GM18909 (cell line): Measurements from ENCODE around the gene MAN1C1.

Source experiments
- ATAC-seq: cut with Tn5 transposase; IDR thresholded peaks from one replicate; pipeline ENCODE4 v1.9.1; 2021; ENCODE audit warnings: mild to moderate bottlenecking; ENCODE audit not compliant: unreplicated experiment, poor library complexity

MAN1C1 gene

DNA sequence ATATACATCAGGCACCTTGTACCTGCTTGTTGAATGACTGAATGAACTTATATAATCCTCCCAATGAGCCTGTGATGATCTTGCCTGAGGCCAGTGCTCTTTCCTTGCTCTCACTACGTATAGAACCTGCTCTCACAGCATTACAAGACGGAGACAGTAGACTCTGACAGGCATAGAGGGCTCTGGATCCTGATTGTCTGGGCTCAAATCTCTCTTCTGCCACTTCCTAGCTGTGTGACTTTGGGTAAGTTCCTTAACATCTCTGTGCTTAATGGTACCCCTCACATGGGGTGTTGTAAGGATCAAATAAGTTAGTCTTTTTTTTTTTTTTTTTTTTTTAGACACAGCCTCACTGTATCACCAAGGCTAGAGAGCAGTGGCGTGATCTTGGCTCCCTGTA lies 4.2 kb upstream of the MAN1C1 start:
- ATAC-seq, result no peak

- no peak for ATAC-seq
These were observed 3.5 kb upstream of the MAN1C1 start for GRCh38 chr1:25613091-25613490.

- ATAC-seq, result no peak
These were observed 2.0 kb upstream of the MAN1C1 start for GRCh38 chr1:25614501-25615171.

DNA sequence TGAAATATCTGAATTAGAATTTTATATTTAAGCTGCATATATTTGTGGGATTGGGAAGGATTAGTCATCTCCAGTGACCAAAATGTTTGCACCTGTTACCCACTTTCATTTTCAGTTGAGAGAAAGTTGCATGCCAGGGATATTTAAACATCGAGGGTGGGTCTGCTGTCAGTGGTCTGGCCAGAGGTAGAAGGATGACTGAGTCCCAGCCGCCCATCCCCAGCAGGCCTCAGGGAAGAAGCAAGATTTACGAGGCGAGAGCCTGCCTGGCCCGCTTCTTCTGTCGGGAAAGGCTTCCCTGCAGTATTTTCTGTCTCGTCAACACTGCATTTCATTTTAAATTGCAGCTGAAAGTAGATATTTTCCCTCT lies 1.4 kb upstream of the MAN1C1 start:
- ATAC-seq, result no peak

DNA sequence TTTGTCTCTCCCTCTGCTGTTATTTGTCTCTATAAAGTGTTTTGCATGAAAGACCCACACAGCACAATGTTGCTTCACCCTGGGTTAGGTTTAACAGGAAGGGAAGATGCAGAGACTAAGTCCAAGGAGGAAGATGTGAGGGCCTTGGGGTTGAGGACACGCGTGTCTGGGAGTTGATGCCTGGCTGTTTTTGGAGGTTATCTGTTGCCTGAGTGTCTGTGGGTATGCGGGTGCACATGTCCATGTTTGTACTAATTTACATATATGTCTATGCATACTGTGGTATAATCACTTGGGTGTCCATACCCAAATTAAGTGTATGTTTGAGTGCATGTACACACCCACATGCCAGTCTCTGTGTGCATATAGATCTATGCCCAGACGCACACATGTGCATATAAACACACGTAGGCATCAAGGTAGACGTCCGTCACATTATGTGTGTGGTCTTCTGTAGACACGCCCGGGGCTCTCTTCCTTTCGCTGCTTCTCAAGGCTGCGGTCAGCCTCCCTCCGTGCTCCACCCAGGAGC lies 962 bp upstream of the MAN1C1 start:
- no peak for ATAC-seq

GRCh38 chr1:25616987-25617624 lies 515 bp downstream of the MAN1C1 start:
- peak; percentile 7 for ATAC-seq

DNA sequence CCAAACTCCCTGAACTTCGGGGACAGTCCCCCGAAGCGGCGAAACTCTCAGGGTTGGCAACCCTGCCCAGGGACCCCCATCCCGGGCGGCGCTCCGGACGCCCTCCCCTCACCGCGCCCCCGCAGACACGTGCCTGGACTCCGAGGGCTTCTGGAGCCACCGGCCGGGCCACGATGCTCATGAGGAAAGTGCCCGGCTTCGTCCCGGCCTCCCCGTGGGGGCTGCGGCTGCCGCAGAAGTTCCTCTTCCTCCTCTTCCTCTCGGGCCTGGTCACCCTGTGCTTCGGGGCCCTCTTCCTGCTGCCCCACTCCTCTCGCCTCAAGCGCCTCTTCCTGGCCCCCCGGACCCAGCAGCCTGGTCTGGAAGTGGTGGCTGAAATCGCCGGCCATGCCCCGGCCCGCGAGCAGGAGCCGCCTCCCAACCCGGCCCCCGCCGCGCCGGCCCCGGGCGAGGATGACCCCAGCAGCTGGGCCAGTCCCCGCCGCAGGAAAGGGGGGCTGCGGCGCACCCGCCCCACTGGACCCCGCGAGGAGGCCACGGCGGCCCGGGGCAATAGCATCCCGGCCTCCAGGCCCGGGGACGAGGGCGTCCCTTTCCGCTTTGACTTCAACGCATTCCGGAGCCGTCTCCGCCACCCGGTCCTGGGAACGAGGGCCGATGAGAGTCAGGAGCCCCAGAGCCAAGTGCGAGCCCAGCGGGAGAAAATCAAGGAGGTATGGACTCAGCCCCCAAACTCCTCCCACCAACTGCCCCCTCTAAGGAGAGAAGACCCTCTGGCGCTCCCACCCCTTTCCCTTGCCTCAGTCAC lies 1.2 kb downstream of the MAN1C1 start:
- ATAC-seq, result no peak

- no peak for ATAC-seq
These were observed 1.8 kb downstream of the MAN1C1 start for GRCh38 chr1:25618433-25618808.

DNA sequence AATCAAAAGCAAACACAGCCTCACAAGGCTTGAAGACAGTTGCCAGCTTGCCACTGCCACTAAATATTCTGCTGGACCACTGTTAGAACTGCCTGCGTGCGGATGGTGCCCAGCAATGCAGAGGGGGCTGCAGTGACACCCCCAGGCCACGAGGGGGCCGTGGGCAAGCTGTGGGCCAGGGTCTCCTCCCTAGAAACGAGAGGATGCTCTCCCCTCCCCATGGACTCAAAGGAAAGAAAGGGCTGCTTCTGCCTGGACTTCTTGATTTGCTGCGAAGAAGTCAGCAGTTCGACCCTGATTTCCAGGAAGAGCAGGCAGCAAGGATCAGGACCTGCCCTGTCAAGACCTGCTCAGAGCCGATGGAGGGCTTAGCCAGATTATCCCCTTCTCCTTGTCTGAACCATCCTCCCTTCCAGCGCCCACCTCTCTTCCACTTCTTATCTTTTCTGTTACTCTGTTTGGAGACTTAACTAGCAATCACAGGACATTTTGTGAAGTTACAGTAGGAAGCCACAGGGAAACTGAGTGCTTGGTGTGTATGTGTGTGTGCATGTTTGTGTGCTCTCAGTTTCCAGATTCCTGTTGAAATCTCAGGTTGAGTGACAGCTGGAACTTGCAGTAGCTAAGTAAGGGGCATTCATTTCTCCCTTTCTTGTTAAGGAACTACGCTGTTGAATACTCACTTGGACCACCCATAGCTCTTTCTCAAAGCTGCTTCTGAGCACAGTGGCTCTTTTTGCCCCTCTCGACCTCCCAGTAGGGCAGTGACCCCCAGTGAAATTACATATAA lies 2.7 kb downstream of the MAN1C1 start:
- no peak for ATAC-seq

- no peak for ATAC-seq
These were observed 3.6 kb downstream of the MAN1C1 start for GRCh38 chr1:25620211-25620610.

GRCh38 chr1:25620701-25621350 lies 4.2 kb downstream of the MAN1C1 start:
- no peak for ATAC-seq

- no peak for ATAC-seq
These were observed 5.3 kb downstream of the MAN1C1 start for GRCh38 chr1:25621876-25622275.

GRCh38 chr1:25622531-25622930 lies 5.9 kb downstream of the MAN1C1 start:
- no peak for ATAC-seq

DNA sequence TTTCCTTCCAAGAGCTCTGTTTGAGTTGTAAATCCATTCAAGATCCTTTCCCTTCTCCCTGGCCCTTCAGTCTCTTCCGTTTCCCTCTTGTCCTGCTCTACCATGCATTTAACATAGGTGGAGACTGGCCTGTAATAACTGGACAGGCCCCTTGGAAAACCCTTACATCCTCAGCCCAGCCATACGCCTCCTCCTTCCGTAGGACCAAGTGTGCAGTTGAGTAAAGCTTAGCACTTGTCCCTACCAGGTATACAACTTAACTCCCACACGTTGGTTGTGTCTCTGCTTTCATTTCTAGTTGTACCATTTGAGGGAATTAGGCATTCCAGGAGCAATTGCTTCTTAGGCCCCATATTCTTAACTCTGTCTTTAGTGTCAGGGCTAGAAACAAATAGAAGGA lies 6.4 kb downstream of the MAN1C1 start:
- ATAC-seq, result no peak

GRCh38 chr1:25623731-25624130 lies 7.1 kb downstream of the MAN1C1 start:
- ATAC-seq, result no peak

- ATAC-seq, result no peak
These were observed 7.6 kb downstream of the MAN1C1 start for GRCh38 chr1:25624156-25624555.

- ATAC-seq, result no peak
These were observed 8.0 kb downstream of the MAN1C1 start for GRCh38 chr1:25624604-25625003.

DNA sequence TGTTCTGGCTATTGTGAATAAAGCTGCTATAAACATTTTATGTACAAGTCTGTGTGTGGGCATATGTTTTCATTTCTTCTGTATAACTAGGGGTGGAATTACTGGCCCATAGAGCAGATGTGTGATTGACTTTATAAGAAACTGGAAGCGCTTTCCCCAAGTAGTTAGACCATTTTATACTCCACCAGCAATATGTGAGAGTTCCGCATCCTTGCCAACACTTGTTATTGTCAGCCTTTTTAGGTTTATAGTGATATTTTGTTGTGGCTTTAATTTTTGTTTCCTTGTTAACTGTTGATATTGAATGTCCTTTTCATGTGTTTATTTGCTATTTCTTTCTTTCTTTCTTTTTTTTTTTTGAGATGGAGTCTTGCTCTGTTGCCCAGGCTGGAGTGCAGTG lies 9.4 kb downstream of the MAN1C1 start:
- no peak for ATAC-seq

DNA sequence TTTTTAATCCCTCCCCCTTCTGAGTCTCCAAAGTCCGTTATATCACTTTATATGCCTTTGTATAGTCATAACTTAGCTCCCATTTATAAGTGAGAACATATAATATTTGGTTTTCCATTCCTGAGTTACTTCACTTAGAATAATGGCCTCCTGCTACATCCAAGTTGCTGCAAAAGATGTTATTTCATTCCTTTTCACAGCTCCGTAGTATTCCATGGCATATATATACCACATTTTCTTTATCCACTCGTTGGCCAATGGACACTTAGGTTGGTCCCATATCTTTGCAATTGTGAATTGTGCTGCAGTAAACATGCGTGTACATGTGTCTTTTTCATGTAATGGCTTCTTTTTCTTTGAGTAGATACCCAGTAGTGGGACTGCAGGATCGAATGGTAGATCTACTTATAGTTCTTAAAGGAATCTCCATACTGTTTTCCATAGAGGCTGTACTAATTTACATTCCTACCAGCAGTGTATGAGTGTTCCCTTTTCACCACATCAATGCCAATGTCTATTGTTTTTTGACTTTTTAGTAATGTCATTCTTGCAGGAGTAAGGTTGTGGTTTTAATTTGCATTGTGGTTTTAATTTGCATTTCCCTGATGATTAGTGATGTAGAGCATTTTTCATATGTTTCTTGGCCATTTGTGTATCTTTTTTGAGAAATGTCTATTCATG lies 12.3 kb downstream of the MAN1C1 start:
- ATAC-seq, result no peak

DNA sequence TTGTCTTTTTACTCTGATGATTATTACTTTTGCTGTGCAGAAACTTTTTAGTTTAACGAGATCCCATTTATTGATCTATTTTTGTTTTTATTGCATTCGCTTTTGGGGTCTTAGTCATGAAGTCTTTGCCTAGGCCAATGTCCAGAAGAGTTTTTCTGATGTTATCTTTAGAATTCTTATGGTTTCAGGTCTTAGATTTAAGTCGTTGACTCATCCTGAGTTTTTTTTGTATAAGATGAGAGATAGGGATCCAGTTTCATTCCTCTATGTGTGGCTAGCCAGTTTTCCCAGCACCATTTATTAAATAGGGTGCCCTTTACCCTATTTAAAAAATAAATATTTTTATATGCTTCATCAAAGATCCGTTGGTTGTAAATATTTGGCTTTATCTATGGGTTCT lies 13.2 kb downstream of the MAN1C1 start:
- ATAC-seq, result no peak
